Measurements from ENCODE around the gene ATG3.

The ATG3 gene

GRCh38 chr3:112598731-112599130 is 37.0 kb upstream of the ATG3 start:
- TF ChIP-seq ZNF70 (CRISPR knock-in tag; IDR thresholded peaks at IDR 0.05): no peak
- no peak for TF ChIP-seq ISL1 (CRISPR knock-in tag; IDR thresholded peaks at IDR 0.05)
- TF ChIP-seq ZNF565 (CRISPR knock-in tag; conservative IDR thresholded peaks at IDR 0.05; ENCODE audit: low read depth): no peak
- no peak for TF ChIP-seq PPARA (CRISPR knock-in tag; IDR thresholded peaks at IDR 0.05; ENCODE audit: borderline replicate concordance)
- TF ChIP-seq ESRRG (CRISPR knock-in tag; IDR thresholded peaks at IDR 0.05): no peak
- TF ChIP-seq ZFP30 (CRISPR knock-in tag; IDR thresholded peaks at IDR 0.05): no peak
- TF ChIP-seq CSRNP3 (CRISPR knock-in tag; IDR thresholded peaks at IDR 0.05): no peak
- TF ChIP-seq CSDC2 (CRISPR knock-in tag; IDR thresholded peaks at IDR 0.05): no peak
- no peak for TF ChIP-seq POU6F1 (CRISPR knock-in tag; IDR thresholded peaks at IDR 0.05; ENCODE audit: borderline replicate concordance, low read depth)
- no peak for TF ChIP-seq GLIS3 (CRISPR knock-in tag; IDR thresholded peaks at IDR 0.05)
- TF ChIP-seq PATZ1 (CRISPR knock-in tag; IDR thresholded peaks at IDR 0.05; ENCODE audit: borderline replicate concordance): no peak
- TF ChIP-seq, protein P1, sequence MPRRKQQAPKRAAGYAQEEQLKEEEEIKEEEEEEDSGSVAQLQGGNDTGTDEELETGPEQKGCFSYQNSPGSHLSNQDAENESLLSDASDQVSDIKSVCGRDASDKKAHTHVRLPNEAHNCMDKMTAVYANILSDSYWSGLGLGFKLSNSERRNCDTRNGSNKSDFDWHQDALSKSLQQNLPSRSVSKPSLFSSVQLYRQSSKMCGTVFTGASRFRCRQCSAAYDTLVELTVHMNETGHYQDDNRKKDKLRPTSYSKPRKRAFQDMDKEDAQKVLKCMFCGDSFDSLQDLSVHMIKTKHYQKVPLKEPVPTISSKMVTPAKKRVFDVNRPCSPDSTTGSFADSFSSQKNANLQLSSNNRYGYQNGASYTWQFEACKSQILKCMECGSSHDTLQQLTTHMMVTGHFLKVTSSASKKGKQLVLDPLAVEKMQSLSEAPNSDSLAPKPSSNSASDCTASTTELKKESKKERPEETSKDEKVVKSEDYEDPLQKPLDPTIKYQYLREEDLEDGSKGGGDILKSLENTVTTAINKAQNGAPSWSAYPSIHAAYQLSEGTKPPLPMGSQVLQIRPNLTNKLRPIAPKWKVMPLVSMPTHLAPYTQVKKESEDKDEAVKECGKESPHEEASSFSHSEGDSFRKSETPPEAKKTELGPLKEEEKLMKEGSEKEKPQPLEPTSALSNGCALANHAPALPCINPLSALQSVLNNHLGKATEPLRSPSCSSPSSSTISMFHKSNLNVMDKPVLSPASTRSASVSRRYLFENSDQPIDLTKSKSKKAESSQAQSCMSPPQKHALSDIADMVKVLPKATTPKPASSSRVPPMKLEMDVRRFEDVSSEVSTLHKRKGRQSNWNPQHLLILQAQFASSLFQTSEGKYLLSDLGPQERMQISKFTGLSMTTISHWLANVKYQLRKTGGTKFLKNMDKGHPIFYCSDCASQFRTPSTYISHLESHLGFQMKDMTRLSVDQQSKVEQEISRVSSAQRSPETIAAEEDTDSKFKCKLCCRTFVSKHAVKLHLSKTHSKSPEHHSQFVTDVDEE (CRISPR knock-in tag; IDR thresholded peaks at IDR 0.05): no peak
- no peak for TF ChIP-seq TCF4 (CRISPR knock-in tag; IDR thresholded peaks at IDR 0.05; ENCODE audit: borderline replicate concordance)
- no peak for TF ChIP-seq OSR1 (CRISPR knock-in tag; IDR thresholded peaks at IDR 0.05)
- TF ChIP-seq TOX (CRISPR knock-in tag; IDR thresholded peaks at IDR 0.05; ENCODE audit: borderline replicate concordance): no peak
- no peak; the same call in 2 of the 3 replicates for ATAC-seq

DNA sequence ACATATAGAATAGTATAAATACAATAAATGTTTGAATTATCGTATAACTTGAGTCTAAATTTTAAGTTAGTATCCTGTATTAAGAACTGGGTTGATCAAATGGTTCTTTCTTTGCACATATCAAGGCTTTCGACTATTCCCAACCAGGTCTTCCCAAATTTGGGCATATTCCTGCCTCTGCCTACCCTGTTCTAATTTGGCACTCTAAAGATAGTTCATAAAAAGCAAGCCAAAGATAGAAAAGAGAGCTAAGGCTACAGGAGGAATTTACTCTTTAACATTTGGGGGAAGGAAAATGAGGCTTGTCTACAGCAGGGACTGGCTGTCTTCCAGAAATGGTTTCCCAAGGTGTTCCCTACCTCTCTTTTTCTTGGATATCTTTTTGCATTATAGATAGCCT is 36.2 kb upstream of the ATG3 start:
- TF ChIP-seq, protein P2, sequence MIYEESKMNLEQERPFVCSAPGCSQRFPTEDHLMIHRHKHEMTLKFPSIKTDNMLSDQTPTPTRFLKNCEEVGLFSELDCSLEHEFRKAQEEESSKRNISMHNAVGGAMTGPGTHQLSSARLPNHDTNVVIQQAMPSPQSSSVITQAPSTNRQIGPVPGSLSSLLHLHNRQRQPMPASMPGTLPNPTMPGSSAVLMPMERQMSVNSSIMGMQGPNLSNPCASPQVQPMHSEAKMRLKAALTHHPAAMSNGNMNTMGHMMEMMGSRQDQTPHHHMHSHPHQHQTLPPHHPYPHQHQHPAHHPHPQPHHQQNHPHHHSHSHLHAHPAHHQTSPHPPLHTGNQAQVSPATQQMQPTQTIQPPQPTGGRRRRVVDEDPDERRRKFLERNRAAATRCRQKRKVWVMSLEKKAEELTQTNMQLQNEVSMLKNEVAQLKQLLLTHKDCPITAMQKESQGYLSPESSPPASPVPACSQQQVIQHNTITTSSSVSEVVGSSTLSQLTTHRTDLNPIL (CRISPR knock-in tag; IDR thresholded peaks at IDR 0.05; ENCODE audit: low read depth): no peak
- no peak for TF ChIP-seq ZC3H10 (CRISPR knock-in tag; IDR thresholded peaks at IDR 0.05)
- no peak for TF ChIP-seq TCF4 (CRISPR knock-in tag; IDR thresholded peaks at IDR 0.05; ENCODE audit: borderline replicate concordance)
- no peak for TF ChIP-seq PATZ1 (CRISPR knock-in tag; IDR thresholded peaks at IDR 0.05; ENCODE audit: borderline replicate concordance)
- TF ChIP-seq ARNTL (CRISPR knock-in tag; IDR thresholded peaks at IDR 0.05; ENCODE audit: borderline replicate concordance, low read depth): no peak
- TF ChIP-seq, protein P1 (CRISPR knock-in tag; IDR thresholded peaks at IDR 0.05): no peak
- TF ChIP-seq CSRNP3 (CRISPR knock-in tag; IDR thresholded peaks at IDR 0.05): no peak
- no peak for TF ChIP-seq ZFP30 (CRISPR knock-in tag; IDR thresholded peaks at IDR 0.05)
- no peak for TF ChIP-seq ZFP3 (CRISPR knock-in tag; IDR thresholded peaks at IDR 0.05)
- no peak for TF ChIP-seq OSR1 (CRISPR knock-in tag; IDR thresholded peaks at IDR 0.05)
- TF ChIP-seq SNAI2 (CRISPR knock-in tag; IDR thresholded peaks at IDR 0.05): no peak
- no peak for TF ChIP-seq RARB (CRISPR knock-in tag; IDR thresholded peaks at IDR 0.05)
- no peak for TF ChIP-seq ZNF565 (CRISPR knock-in tag; conservative IDR thresholded peaks at IDR 0.05; ENCODE audit: low read depth)
- TF ChIP-seq BACH2 (CRISPR knock-in tag; IDR thresholded peaks at IDR 0.05; ENCODE audit: borderline replicate concordance): no peak
- TF ChIP-seq ESRRG (CRISPR knock-in tag; IDR thresholded peaks at IDR 0.05): no peak
- no peak for ATAC-seq
